Neuron (in vitro differentiated cells): ENCODE measurements around the gene TNN.

Experiments used
- H2AFZ ChIP-seq: one replicate; pipeline ENCODE4 v1.6.1; 2013; ENCODE audit warnings: low read depth, mild to moderate bottlenecking, inconsistent platforms, low read length, moderate library complexity
- H3K27me3 ChIP-seq: one replicate; pipeline ENCODE4 v1.6.1; 2013; ENCODE audit warnings: low read length; ENCODE audit not compliant: insufficient read depth
- H3K36me3 ChIP-seq: one replicate; pipeline ENCODE4 v1.6.1; 2013; ENCODE audit warnings: low read length; ENCODE audit not compliant: insufficient read depth
- H3K4me1 ChIP-seq: one replicate; pipeline ENCODE4 v1.6.1; 2013; ENCODE audit warnings: low read length; ENCODE audit not compliant: insufficient read depth
- H3K4me3 ChIP-seq: 2 replicates; pipeline ENCODE4 v1.5.1; 2013; ENCODE audit warnings: mild to moderate bottlenecking, low read length, moderate library complexity
- H3K9me3 ChIP-seq: one replicate; pipeline ENCODE4 v1.6.1; 2013; ENCODE audit warnings: low read length

The TNN gene

GRCh38 chr1:175147569-175147968 is 79.9 kb downstream of the TNN start:
- Histone ChIP-seq H3K4me3 (no peak overlapping the region), H3K4me1 (no peaks in the 10 kb centered on the region), H3K9me3 (no peaks in the 10 kb centered on the region), H3K27me3 (peaks cover 3% of the 10 kb centered on the region), H2AFZ (no peak overlapping the region), H3K36me3 (no peaks in the 10 kb centered on the region)

GRCh38 chr1:175148068-175148467 is 80.4 kb downstream of the TNN start:
- no peaks in the 10 kb centered on the region for H3K9me3 ChIP-seq
- H3K4me3 ChIP-seq: no peak overlapping the region
- H3K27me3 ChIP-seq: peaks cover 3% of the 10 kb centered on the region
- no peak overlapping the region for H2AFZ ChIP-seq
- H3K36me3 ChIP-seq: no peaks in the 10 kb centered on the region
- no peaks in the 10 kb centered on the region for H3K4me1 ChIP-seq

- H3K4me3 ChIP-seq: no peak overlapping the region
- no peaks in the 10 kb centered on the region for H3K36me3 ChIP-seq
- H2AFZ ChIP-seq: no peak overlapping the region
- no peaks in the 10 kb centered on the region for H3K4me1 ChIP-seq
- H3K9me3 ChIP-seq: no peaks in the 10 kb centered on the region
- H3K27me3 ChIP-seq: peaks cover 10% of the 10 kb centered on the region
These were observed 83.1 kb downstream of the TNN start for GRCh38 chr1:175150596-175151319.

DNA sequence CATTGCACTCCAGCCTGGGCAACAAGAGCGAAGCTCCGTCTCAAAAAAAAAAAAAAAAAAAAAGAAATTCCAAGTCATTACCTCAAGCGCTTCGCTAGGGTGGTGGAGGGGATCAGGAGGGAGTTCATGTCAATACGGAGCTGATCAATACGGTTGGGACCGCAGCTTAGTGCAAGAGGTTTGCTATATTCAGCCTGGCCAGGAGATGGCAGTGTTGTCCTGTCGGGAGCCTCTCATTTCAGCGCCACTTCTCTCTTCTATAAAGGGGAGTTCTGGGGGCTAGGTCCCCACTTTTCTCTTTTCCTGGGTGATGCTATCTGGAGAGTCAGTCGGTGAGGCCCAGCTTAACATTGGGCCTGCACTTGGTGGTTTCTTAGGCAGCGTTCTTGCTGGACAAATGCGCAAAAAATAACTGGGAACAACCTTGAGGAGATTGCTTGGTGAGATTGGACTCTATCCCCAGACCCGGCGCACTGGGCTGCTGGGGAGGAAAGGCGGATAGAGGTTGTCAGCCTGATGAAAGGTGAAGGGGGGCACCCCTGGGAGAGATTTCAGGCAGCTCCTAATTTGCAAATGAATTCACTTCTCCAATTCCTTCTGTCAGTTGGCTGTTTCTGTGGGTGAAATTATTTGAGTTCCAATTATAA is 84.5 kb downstream of the TNN start:
- no peaks in the 10 kb centered on the region for H3K4me1 ChIP-seq
- no peak overlapping the region for H2AFZ ChIP-seq
- peaks cover 10% of the 10 kb centered on the region for H3K27me3 ChIP-seq
- H3K36me3 ChIP-seq: no peaks in the 10 kb centered on the region
- H3K9me3 ChIP-seq: no peaks in the 10 kb centered on the region
- no peak overlapping the region for H3K4me3 ChIP-seq

GRCh38 chr1:175154629-175155472 is 87.2 kb downstream of the TNN start:
- Histone ChIP-seq H2AFZ (no peak overlapping the region), H3K27me3 (peaks cover 10% of the 10 kb centered on the region), H3K4me3 (no peak overlapping the region), H3K36me3 (no peaks in the 10 kb centered on the region), H3K4me1 (peaks cover 9% of the 10 kb centered on the region), H3K9me3 (no peaks in the 10 kb centered on the region)

DNA sequence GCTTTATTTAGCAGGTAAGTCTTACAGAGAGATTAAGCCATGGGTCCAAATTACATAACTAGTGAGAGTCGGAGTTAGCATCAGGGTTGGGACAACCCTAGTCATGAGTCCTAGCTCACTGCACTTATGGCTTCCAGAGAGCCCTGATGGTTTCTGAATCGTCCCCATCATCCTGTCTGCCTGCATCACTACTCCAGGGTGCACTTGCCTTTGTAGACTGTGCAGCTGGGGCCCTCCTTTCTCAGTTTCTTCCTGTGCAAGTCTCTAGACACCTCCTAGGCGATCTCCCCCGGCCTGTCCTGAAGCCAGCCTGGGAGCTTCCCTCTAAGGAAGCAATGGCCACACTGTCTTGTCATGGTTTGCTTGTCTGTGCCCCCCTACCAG is 87.8 kb downstream of the TNN start:
- H3K4me3 ChIP-seq: no peak overlapping the region
- peaks cover 9% of the 10 kb centered on the region for H3K27me3 ChIP-seq
- no peak overlapping the region for H2AFZ ChIP-seq
- no peaks in the 10 kb centered on the region for H3K36me3 ChIP-seq
- no peaks in the 10 kb centered on the region for H3K9me3 ChIP-seq
- peaks cover 9% of the 10 kb centered on the region for H3K4me1 ChIP-seq

DNA sequence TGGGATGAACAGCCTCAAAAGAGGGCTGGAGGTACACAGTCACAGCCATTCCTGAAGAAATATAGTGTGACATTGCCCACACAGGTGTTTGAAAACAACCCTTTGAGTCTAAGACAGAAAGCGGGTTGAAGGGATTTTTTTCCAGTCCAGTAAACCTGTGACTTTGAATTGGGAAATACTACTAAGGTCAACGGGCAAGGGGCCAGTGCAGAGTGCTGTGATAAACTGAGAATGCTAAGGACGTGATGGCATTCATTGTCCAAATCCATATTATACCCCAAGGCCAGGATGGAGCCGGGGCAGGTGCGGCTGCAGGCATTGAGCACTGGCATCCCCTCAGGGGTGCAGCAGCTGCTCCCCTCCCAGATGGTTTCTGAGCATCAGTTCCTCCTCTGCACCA is 88.3 kb downstream of the TNN start:
- Histone ChIP-seq H2AFZ (no peak overlapping the region), H3K36me3 (no peaks in the 10 kb centered on the region), H3K27me3 (peaks cover 7% of the 10 kb centered on the region), H3K4me1 (peaks cover 9% of the 10 kb centered on the region), H3K4me3 (no peak overlapping the region), H3K9me3 (no peaks in the 10 kb centered on the region)

GRCh38 chr1:175157200-175157599 is 89.6 kb downstream of the TNN start:
- Histone ChIP-seq H3K4me1 (peaks cover 9% of the 10 kb centered on the region), H3K36me3 (no peaks in the 10 kb centered on the region), H3K4me3 (no peak overlapping the region), H2AFZ (no peak overlapping the region), H3K27me3 (peaks cover 7% of the 10 kb centered on the region), H3K9me3 (no peaks in the 10 kb centered on the region)

DNA sequence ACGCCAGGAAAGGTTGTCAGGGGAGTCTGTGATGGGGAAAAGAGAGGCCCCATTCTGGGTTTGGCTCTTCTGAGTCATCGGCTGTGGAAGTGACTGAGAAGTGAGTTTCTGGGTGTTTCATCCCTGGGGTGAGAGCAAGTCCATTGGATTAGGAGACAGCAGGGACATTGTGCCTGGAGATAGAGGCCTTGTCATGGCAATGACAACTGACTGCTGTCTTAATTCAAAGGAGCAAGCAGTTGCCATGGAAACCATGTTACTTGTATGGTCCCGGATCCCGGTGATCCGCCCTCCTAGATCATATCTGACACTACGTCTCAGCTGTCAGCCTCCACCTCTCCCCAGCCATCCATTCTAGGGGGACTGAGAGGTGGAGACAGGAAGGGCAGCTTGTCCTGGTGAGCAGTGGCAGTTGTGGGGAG is 90.5 kb downstream of the TNN start:
- Histone ChIP-seq H3K36me3 (no peaks in the 10 kb centered on the region), H3K4me3 (no peak overlapping the region), H2AFZ (no peak overlapping the region), H3K9me3 (no peaks in the 10 kb centered on the region), H3K27me3 (peaks cover 7% of the 10 kb centered on the region), H3K4me1 (peaks cover 9% of the 10 kb centered on the region)

GRCh38 chr1:175162955-175163354 is 95.3 kb downstream of the TNN start:
- peaks cover 16% of the 10 kb centered on the region for H3K4me1 ChIP-seq
- no peaks in the 10 kb centered on the region for H3K36me3 ChIP-seq
- no peaks in the 10 kb centered on the region for H3K9me3 ChIP-seq
- no peak overlapping the region for H3K4me3 ChIP-seq
- H2AFZ ChIP-seq: no peak overlapping the region
- peaks cover 12% of the 10 kb centered on the region for H3K27me3 ChIP-seq

- Histone ChIP-seq H3K36me3 (no peaks in the 10 kb centered on the region), H3K27me3 (peaks cover 14% of the 10 kb centered on the region), H3K4me1 (peaks cover 12% of the 10 kb centered on the region), H3K9me3 (no peaks in the 10 kb centered on the region), H2AFZ (no peak overlapping the region), H3K4me3 (no peak overlapping the region)
These were observed 96.1 kb downstream of the TNN start for GRCh38 chr1:175163702-175164101.

DNA sequence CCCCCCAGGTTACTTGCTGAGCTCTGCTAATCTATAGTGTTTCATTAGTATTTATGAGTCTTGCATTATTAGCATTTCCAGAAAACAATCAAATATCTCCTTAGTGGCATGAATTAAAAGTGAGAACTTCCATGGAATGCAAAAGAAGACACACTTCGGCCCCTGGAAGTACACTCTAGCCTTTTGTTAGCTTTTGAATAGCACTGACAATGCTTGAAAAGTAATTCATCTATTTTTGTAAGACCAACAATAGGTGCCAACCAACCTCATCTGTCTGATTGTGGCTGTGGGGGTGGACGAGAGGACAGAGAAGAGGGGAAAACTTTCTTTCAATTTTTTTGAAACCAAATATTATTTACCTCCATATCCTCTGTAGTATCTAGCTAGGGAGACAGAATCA is 97.1 kb downstream of the TNN start:
- H2AFZ ChIP-seq: no peak overlapping the region
- peaks cover 12% of the 10 kb centered on the region for H3K4me1 ChIP-seq
- no peaks in the 10 kb centered on the region for H3K36me3 ChIP-seq
- H3K4me3 ChIP-seq: no peak overlapping the region
- H3K9me3 ChIP-seq: no peaks in the 10 kb centered on the region
- H3K27me3 ChIP-seq: peaks cover 14% of the 10 kb centered on the region

- Histone ChIP-seq H3K27me3 (peaks cover 14% of the 10 kb centered on the region), H3K4me3 (no peak overlapping the region), H3K9me3 (no peaks in the 10 kb centered on the region), H3K4me1 (peaks cover 12% of the 10 kb centered on the region), H2AFZ (no peak overlapping the region), H3K36me3 (no peaks in the 10 kb centered on the region)
These were observed 99.1 kb downstream of the TNN start for GRCh38 chr1:175166746-175167145.
